HL-60 (cell line): Measurements from ENCODE around the gene CRELD1.

ENCODE experiments used
- GABPA ChIP-seq: IDR thresholded peaks from 2 replicates; pipeline ENCODE4 v1.6.1; 2012; ENCODE audit warnings: low read depth
- POLR2AphosphoS5 ChIP-seq: IDR thresholded peaks from 2 replicates; pipeline ENCODE4 v1.6.1; 2012; ENCODE audit warnings: low read depth
- SPI1 ChIP-seq: IDR thresholded peaks from 2 replicates; pipeline ENCODE4 v1.6.1; 2012; ENCODE audit warnings: low read depth, mild to moderate bottlenecking, borderline replicate concordance
- TF ChIP-seq, protein P1 (sequence below): IDR thresholded peaks from one replicate; pipeline ENCODE4 v1.5.1; 2011; ENCODE audit warnings: low read length, control low read depth, inconsistent platforms; ENCODE audit not compliant: insufficient read depth

DNA sequence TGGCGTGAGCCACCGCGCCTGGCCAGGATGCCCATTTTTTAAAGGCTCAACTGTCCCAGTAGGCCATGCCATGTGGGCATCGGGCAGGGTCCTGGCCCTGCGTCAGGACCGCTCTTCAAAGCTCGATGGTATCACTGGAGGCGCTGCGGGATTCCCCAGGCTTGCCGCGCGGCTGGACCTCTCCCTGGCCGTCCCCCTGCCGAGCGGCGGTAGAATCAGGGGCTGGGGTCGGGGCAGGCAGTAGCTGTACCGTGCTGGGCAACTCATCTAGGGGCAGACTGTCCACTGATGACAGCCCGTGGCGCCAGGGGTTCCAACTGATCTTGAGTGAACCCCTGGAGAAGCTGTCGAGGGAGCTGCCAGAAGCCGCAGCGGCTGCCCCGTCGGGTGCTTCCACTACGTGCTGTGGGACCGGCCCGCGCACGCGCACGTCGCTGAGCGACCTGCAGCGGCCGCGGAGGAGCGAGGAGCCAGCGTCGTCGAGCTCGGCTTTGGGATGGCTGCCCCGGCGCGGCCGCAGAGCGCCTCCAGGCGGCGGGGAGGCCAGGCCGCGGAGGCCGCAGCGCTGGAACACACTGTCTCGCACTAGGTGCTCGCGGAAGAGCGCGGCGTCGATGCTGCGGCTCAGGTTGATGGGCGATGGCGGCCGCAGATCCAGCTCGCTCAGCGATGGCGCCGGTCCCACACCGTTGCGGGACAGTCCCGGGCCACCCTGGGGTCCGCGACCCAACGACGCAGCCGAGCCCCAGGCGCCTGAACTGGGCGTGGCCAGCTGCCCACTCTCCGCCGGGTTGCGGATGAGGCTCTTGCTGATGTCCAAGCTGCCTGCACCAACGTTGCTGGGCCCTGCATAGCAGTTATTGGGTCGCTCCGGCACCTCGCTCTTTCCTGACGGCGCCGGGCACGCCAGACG is 12.7 kb downstream of the CRELD1 start:
- TF ChIP-seq, protein P1, sequence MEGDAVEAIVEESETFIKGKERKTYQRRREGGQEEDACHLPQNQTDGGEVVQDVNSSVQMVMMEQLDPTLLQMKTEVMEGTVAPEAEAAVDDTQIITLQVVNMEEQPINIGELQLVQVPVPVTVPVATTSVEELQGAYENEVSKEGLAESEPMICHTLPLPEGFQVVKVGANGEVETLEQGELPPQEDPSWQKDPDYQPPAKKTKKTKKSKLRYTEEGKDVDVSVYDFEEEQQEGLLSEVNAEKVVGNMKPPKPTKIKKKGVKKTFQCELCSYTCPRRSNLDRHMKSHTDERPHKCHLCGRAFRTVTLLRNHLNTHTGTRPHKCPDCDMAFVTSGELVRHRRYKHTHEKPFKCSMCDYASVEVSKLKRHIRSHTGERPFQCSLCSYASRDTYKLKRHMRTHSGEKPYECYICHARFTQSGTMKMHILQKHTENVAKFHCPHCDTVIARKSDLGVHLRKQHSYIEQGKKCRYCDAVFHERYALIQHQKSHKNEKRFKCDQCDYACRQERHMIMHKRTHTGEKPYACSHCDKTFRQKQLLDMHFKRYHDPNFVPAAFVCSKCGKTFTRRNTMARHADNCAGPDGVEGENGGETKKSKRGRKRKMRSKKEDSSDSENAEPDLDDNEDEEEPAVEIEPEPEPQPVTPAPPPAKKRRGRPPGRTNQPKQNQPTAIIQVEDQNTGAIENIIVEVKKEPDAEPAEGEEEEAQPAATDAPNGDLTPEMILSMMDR, result no peak
- TF ChIP-seq POLR2AphosphoS5 (no peak), GABPA (no peak), SPI1 (no peak)
